T-helper 1 cell treated with Interleukin-12 subunit alpha and Interleukin-12 subunit beta and Interleukin-4 antibody, amounts not matched to agents 30 μg/mL and 1 μg/mL, for 36 hours (primary cell): Measurements from ENCODE around the gene SHC1.

Experiments
- H3K27ac Mint-ChIP-seq: one replicate; pipeline ENCODE4 v1.8.0; 2021; ENCODE audit warnings: mild to moderate bottlenecking, mixed read lengths
- H3K27me3 Mint-ChIP-seq: one replicate; pipeline ENCODE4 v1.8.0; 2021; ENCODE audit warnings: low read depth, mixed read lengths
- H3K36me3 Mint-ChIP-seq: one replicate; pipeline ENCODE4 v1.8.0; 2021; ENCODE audit warnings: low read depth, mixed read lengths
- H3K4me1 Mint-ChIP-seq: one replicate; pipeline ENCODE4 v1.8.0; 2021; ENCODE audit warnings: low read depth, mixed read lengths
- H3K4me3 Mint-ChIP-seq: one replicate; pipeline ENCODE4 v1.8.0; 2021; ENCODE audit warnings: mild to moderate bottlenecking, moderate library complexity, mixed read lengths
- H3K9me3 Mint-ChIP-seq: one replicate; pipeline ENCODE4 v1.8.0; 2021; ENCODE audit warnings: mixed read lengths

Gene SHC1

DNA sequence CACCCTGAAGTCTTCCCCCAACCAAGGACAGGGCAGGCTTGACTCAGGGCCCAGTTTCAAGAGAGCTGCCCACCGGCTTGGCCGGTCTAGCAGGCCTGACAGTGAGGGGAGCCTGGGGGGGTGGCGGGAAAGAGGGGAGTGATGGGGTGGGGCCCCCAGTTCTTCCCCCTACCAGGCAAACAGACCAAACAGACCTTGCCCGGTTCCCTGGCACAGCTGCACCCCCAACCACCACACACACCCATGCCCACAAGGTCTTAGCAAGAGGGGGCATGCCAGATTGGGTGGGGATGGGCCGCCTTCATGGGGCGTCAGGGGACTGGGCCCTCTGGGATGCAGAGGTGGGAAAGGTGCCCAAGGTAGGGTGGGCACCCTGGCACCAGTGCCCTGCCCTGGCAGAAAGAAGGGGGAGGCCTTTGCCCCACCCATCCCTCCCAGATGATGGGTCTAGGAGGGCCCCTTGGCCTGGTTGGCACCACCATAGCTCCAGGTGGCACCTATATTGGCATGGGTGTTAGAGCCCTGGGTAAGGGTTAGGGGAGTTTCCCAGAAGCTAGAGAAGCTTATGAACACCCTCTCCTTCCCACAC lies 41.0 kb upstream of the SHC1 start:
- Mint-ChIP-seq H3K4me3 (peak overlapping the region; percentile 98), H3K27ac (peak overlapping the region; percentile 88), H3K4me1 (peaks cover 59% of the 10 kb centered on the region), H3K36me3 (peaks cover 42% of the 10 kb centered on the region), H3K9me3 (no peaks in the 10 kb centered on the region), H3K27me3 (no peaks in the 10 kb centered on the region)

DNA sequence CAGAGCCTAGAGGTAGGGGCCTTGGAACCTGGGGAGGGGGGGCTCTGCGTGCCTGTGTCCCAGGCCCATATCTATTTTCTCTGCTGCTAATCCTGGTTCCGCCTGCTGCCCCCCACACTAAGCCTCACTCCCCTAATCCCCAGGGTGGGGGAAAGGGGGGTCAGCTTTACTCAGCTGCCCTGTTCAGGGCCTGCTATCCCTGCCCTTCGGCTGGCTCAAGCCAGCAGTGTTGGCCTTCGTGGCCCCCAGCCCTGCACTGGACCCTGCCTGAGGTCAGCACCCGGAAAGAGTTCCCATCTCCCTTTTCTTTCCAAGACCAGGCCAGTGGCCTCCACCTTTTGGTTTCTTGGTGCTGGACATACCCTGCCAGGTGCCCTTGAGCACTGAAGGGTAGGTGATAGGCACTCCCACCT lies 40.5 kb upstream of the SHC1 start:
- Mint-ChIP-seq H3K27me3 (no peaks in the 10 kb centered on the region), H3K27ac (peak overlapping the region; percentile 80), H3K36me3 (peaks cover 37% of the 10 kb centered on the region), H3K4me3 (peak overlapping the region; percentile 98), H3K4me1 (peaks cover 59% of the 10 kb centered on the region), H3K9me3 (no peaks in the 10 kb centered on the region)

GRCh38 chr1:155010211-155010918 lies 39.8 kb upstream of the SHC1 start:
- Mint-ChIP-seq H3K27ac (peak overlapping the region; percentile 97), H3K27me3 (no peaks in the 10 kb centered on the region), H3K4me1 (peaks cover 59% of the 10 kb centered on the region), H3K9me3 (no peaks in the 10 kb centered on the region), H3K36me3 (peaks cover 31% of the 10 kb centered on the region), H3K4me3 (peak overlapping the region; percentile 98)

DNA sequence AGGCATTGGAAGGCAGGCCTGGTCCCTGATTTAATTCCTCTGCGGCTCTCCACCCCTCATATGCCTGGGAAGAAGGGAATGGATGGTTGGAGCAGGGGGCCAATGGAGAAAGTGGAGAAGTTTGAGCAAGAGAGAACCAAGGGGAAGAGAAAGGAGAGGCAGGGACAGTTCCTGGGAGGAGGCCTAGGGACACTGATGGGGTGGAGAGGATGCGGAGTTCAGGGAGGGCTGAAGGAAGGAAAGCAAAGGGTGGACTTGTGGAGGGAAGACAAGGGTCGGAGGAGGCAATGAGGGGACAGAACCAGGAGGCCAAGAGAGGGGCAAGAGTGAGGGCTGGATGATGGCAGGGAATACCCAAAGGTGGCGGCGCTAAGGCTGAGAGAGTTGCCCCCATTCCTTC lies 39.2 kb upstream of the SHC1 start:
- peak overlapping the region; percentile 98 for H3K4me3 Mint-ChIP-seq
- peak overlapping the region; percentile 97 for H3K27ac Mint-ChIP-seq
- peaks cover 31% of the 10 kb centered on the region for H3K36me3 Mint-ChIP-seq
- H3K9me3 Mint-ChIP-seq: no peaks in the 10 kb centered on the region
- H3K4me1 Mint-ChIP-seq: peaks cover 62% of the 10 kb centered on the region
- no peaks in the 10 kb centered on the region for H3K27me3 Mint-ChIP-seq

- peak overlapping the region; percentile 97 for H3K27ac Mint-ChIP-seq
- peak overlapping the region; percentile 98 for H3K4me3 Mint-ChIP-seq
- no peaks in the 10 kb centered on the region for H3K27me3 Mint-ChIP-seq
- H3K9me3 Mint-ChIP-seq: no peaks in the 10 kb centered on the region
- peaks cover 29% of the 10 kb centered on the region for H3K36me3 Mint-ChIP-seq
- peaks cover 64% of the 10 kb centered on the region for H3K4me1 Mint-ChIP-seq
Observed at GRCh38 chr1:155009221-155009711, 38.7 kb upstream of the SHC1 start.

DNA sequence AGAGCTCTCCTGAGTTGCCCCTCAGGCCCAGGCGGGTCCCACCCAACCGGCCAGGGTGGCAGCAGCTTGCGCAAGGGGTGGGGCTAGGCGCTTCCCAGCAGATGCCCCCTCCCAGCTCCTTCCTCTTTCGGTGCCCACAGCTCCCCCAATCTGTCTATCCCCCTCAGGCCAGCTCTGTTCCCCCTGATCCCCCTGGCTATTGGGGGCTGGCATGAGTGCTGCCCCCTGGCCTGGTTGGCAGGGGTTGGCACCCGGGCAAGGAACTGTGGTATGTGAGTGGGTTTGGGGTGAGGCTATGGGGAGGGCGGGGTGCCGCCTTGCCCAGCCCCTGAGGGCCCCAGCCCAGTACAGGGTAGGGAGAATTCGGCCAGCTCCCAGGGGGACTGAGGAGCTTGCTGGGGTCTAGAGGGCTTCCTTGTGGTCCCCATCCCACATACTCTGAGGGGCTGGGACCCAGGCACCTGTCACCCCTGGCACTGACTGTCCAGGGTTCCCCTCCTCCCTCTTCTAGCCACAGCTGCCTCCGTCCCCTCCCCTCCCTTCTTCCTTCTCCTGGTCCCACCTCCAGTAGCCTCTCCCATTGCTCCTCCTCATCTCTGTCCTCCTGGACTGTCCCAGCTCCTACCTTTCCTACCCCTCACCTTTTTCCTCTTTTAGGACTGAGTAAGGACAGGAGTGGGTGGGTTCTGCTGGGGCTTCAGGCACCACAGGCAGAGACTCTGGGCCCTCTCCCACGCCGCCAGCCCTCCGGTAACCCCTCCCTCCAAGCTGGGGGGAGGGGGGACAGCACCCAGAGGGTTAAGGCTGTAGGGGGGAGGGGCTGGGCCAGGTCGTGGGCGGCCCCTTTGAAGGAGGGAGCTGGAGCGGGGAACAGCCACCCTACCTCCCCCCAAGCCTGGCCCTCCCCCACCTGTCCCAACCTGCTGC lies 37.7 kb upstream of the SHC1 start:
- H3K4me1 Mint-ChIP-seq: peaks cover 61% of the 10 kb centered on the region
- H3K9me3 Mint-ChIP-seq: no peaks in the 10 kb centered on the region
- H3K4me3 Mint-ChIP-seq: peak overlapping the region; percentile 98
- peak overlapping the region; percentile 97 for H3K27ac Mint-ChIP-seq
- H3K36me3 Mint-ChIP-seq: peaks cover 25% of the 10 kb centered on the region
- no peaks in the 10 kb centered on the region for H3K27me3 Mint-ChIP-seq

- Mint-ChIP-seq H3K9me3 (no peaks in the 10 kb centered on the region), H3K27me3 (no peaks in the 10 kb centered on the region), H3K4me3 (peak overlapping the region; percentile 81), H3K27ac (peak overlapping the region; percentile 96), H3K36me3 (peaks cover 19% of the 10 kb centered on the region), H3K4me1 (peaks cover 52% of the 10 kb centered on the region)
Observed at GRCh38 chr1:155007251-155007828, 36.8 kb upstream of the SHC1 start.

DNA sequence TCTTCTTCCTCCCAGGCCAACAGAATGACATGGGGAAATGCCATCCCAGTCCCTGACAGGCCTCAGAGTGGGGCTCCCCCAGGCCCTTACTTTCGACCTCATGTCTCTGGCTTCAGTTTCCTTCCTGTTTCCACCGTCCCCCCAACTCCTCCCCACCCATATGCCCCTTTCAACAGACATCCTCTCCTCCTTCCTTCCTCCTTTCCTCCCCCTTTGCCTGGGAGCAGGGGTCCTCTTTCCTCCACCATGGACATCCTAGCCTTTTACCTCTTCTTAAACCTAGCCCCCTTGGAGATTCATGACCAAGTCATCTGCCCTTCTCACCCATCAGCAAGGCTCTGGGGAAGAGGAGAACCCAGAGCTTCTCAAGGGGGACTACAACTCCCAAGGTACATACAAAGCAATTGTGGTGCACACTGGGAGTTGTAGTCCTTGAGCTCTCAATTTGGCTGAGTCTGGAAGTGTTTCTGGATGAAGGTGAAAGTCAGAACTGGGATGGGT lies 36.1 kb upstream of the SHC1 start:
- Mint-ChIP-seq H3K27me3 (no peaks in the 10 kb centered on the region), H3K4me1 (peaks cover 48% of the 10 kb centered on the region), H3K4me3 (peak overlapping the region; percentile 81), H3K9me3 (no peaks in the 10 kb centered on the region), H3K36me3 (peaks cover 19% of the 10 kb centered on the region), H3K27ac (peak overlapping the region; percentile 96)

DNA sequence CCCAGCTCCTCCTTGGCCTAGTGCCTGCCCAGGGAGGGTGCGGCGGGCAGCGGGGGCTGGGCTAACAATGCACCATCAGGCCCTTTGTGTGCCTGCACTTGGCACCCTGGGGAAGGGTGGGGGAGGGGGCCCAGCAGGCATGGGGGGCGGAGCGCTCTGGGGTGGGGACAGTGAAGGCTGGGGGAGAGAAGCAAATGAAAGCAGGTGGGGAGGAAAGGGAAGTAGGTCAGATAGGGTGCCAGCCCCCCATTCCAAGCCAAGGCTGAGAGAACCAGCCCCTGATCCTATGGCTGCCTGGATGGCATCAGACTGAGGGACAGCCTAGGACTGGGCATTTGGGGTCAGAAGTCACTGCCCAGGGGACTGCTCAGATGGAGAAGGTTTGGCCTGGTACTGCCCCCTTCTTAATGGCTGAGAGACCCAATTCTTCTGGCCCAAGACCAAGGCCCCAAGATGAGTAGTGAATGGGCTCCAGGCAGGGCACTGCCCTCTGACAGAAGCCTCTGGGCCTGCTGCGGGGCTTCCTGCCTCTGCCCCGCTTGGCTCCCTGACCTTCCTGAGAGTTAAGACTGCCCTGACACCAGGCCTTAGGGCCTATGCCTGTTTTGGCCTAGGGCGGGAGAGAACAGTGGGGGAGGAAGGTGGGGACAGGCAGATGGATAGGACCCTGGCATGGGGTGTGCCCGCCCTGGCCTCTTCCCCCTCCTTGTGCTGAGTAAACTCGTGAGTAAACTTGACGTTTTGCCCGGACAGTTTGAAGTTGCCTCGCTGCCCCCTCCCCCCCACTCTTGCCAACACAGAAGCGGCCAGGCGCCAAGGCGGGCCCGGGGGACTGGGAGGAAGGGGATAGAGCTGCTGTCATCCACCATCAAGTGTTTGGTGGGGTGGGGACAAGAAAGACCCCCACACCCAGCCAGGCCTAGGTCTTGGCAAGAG lies 34.8 kb upstream of the SHC1 start:
- Mint-ChIP-seq H3K36me3 (peaks cover 15% of the 10 kb centered on the region), H3K27me3 (no peaks in the 10 kb centered on the region), H3K4me3 (peak overlapping the region; percentile 88), H3K9me3 (no peaks in the 10 kb centered on the region), H3K4me1 (peaks cover 41% of the 10 kb centered on the region), H3K27ac (peak overlapping the region; percentile 96)

DNA sequence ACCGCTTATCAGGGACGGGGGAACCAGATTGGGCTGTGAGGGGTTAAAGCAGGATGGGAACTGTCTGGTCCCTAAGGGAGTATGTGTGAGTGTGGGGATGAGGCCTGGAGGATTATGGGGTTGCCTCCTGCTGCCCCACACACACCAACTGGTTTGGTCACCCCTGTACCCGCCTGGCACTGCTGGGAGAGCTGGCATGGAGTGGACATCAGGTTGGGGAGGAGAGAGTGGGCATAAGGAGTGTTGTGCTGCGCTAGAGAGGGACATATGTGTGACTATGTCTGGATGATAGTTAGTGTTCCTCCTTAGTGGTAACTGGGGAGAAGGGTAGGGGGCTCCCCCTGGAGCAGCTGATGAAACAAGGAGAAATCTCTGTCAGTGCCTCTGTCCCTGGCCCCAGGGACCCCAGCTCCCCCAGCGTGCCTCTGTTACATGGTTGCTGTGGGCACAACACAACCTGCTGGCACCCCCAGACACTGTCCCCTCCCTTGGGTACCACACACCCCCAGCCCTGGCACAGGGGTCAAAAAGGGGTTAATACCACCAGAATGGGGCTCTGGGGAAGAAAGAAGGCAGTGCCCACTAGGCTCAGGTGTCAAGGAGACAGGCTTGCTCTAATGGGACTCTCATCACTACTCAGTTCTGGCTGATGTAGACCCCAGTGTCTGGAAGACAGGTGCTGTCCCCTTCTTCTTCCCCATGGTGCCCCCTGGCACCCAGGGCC lies 34.0 kb upstream of the SHC1 start:
- H3K9me3 Mint-ChIP-seq: no peaks in the 10 kb centered on the region
- H3K27me3 Mint-ChIP-seq: no peaks in the 10 kb centered on the region
- peak overlapping the region; percentile 96 for H3K27ac Mint-ChIP-seq
- H3K36me3 Mint-ChIP-seq: peaks cover 9% of the 10 kb centered on the region
- H3K4me1 Mint-ChIP-seq: peaks cover 43% of the 10 kb centered on the region
- H3K4me3 Mint-ChIP-seq: peak overlapping the region; percentile 88

- H3K9me3 Mint-ChIP-seq: no peaks in the 10 kb centered on the region
- peaks cover 44% of the 10 kb centered on the region for H3K4me1 Mint-ChIP-seq
- peak overlapping the region; percentile 99 for H3K4me3 Mint-ChIP-seq
- peak overlapping the region; percentile 96 for H3K27ac Mint-ChIP-seq
- H3K36me3 Mint-ChIP-seq: peaks cover 6% of the 10 kb centered on the region
- no peaks in the 10 kb centered on the region for H3K27me3 Mint-ChIP-seq
Observed at GRCh38 chr1:155003766-155004351, 33.3 kb upstream of the SHC1 start.

GRCh38 chr1:155003227-155003765 lies 32.7 kb upstream of the SHC1 start:
- peaks cover 5% of the 10 kb centered on the region for H3K36me3 Mint-ChIP-seq
- H3K4me3 Mint-ChIP-seq: peak overlapping the region; percentile 99
- H3K9me3 Mint-ChIP-seq: no peaks in the 10 kb centered on the region
- no peaks in the 10 kb centered on the region for H3K27me3 Mint-ChIP-seq
- H3K27ac Mint-ChIP-seq: peak overlapping the region; percentile 93
- peaks cover 44% of the 10 kb centered on the region for H3K4me1 Mint-ChIP-seq
